ENCODE data around the gene VSIG8.

Gene VSIG8

GRCh38 chr1:159831412-159832141, 30.9 kb downstream of the VSIG8 start:
- 0 out of 2 replicates have a peak, but pooled peaks cover 3% of the 10 kb centered on the region for H3K4me1 ChIP-seq
- no peak overlapping the region for H3K9ac ChIP-seq
- H3K4me3 ChIP-seq = no peak overlapping the region
- H3K4me2 ChIP-seq = no peak overlapping the region
- TF ChIP-seq Cebpa-rat (IDR thresholded peaks at IDR 0.05) = no peak
- H3K36me3 ChIP-seq = no peaks in the 10 kb centered on the region
- no peaks in the 10 kb centered on the region for H3K27me3 ChIP-seq
- H3K9me3 ChIP-seq = no peaks in the 10 kb centered on the region
- H3K27ac ChIP-seq = no peak overlapping the region
- no peaks in the 10 kb centered on the region for H4K20me1 ChIP-seq

DNA sequence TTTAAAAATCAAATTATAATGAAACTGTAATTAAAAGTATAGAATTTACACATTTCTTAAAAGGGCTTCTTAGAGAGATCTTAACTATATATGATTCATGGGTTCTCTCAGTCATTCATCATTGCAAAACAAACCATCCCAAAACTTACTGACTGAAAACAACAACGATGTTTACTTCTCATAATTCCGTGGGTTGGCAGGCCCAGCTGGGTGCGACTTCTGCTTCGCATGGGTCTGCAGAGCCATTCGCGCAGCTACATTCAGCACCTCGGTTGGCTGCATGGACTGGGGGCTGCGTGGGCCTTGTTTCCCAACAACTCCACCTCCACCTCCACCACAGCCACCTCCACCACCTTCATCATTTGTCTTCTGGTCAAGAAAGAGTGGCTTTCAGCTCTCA, 31.7 kb downstream of the VSIG8 start:
- H3K36me3 ChIP-seq = no peaks in the 10 kb centered on the region
- H3K9me3 ChIP-seq = no peaks in the 10 kb centered on the region
- H3K9ac ChIP-seq = no peak overlapping the region
- no peak overlapping the region for H3K4me2 ChIP-seq
- no peaks in the 10 kb centered on the region for H4K20me1 ChIP-seq
- peaks cover 10% of the 10 kb centered on the region for H3K4me1 ChIP-seq
- H3K27me3 ChIP-seq = no peaks in the 10 kb centered on the region
- no peak for TF ChIP-seq Cebpa-rat (IDR thresholded peaks at IDR 0.05)
- H3K4me3 ChIP-seq = no peak overlapping the region
- no peak overlapping the region for H3K27ac ChIP-seq

DNA sequence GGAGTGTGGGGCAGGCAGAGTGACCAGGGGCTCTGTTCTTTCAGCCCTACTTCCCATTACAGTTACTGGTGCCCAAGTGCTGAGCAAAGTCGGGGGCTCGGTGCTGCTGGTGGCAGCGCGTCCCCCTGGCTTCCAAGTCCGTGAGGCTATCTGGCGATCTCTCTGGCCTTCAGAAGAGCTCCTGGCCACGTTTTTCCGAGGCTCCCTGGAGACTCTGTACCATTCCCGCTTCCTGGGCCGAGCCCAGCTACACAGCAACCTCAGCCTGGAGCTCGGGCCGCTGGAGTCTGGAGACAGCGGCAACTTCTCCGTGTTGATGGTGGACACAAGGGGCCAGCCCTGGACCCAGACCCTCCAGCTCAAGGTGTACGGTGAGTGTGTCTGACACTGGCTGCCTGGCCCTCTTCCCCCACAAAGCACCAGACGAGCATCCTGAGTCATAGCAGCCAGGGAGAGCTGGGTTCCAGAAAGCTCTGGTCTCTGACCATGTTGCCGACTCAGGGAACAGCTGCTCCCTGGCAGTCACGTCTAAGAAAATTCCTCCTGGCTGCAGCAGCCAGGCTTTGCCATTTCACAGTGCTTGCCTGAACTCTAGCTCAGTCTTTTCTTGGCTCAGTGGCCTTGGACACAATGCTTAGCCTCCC, 32.5 kb downstream of the VSIG8 start:
- H3K9me3 ChIP-seq = no peaks in the 10 kb centered on the region
- no peak for TF ChIP-seq Cebpa-rat (IDR thresholded peaks at IDR 0.05)
- no peaks in the 10 kb centered on the region for H4K20me1 ChIP-seq
- no peaks in the 10 kb centered on the region for H3K27me3 ChIP-seq
- no peak overlapping the region for H3K27ac ChIP-seq
- H3K4me3 ChIP-seq = no peak overlapping the region
- H3K9ac ChIP-seq = no peak overlapping the region
- H3K4me2 ChIP-seq = no peak overlapping the region
- H3K4me1 ChIP-seq = peaks cover 12% of the 10 kb centered on the region
- H3K36me3 ChIP-seq = no peaks in the 10 kb centered on the region

GRCh38 chr1:159829273-159829634, 33.2 kb downstream of the VSIG8 start:
- Histone ChIP-seq H3K4me3 (no peak overlapping the region), H3K4me1 (peaks cover 12% of the 10 kb centered on the region), H3K9ac (no peak overlapping the region), H3K4me2 (no peak overlapping the region), H4K20me1 (no peaks in the 10 kb centered on the region), H3K27ac (no peak overlapping the region), H3K9me3 (no peaks in the 10 kb centered on the region), H3K36me3 (no peaks in the 10 kb centered on the region), H3K27me3 (no peaks in the 10 kb centered on the region)
- TF ChIP-seq Cebpa-rat (IDR thresholded peaks at IDR 0.05) = no peak

DNA sequence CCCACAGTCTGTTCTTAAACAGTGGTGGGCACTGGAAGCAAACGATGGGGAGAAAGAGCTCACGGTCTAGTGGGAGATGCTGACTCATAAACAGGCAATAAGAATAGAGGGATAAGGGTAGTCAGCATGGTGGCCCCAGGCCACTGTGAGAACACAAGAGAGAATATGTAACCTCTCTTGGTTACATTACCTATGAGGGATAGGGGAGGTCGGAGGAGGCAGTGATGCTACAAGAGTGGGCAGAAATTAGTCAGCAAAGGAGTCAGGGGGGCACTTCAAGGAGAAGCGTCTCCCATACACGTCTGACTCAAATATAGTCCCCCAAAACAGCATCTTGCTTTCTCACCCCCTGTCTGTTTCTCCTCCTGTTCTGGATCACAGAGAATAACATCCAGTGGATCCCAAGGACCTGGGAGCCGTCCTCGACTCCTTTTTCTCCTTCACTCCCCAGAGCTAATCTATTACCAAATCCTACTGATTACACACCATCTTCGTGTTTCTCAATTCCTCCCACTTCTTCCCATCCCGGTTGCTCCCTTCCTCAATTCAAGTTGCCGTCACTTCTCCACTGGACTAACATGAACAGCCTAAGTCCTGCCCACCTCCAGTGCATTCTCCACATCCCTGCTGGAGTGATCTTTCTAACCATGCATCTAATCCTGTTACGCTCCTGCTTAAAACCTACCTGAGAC, 33.7 kb downstream of the VSIG8 start:
- H3K9ac ChIP-seq = no peak overlapping the region
- H3K4me2 ChIP-seq = no peak overlapping the region
- H3K27me3 ChIP-seq = no peaks in the 10 kb centered on the region
- no peaks in the 10 kb centered on the region for H3K9me3 ChIP-seq
- no peak overlapping the region for H3K27ac ChIP-seq
- no peaks in the 10 kb centered on the region for H4K20me1 ChIP-seq
- no peak overlapping the region for H3K4me3 ChIP-seq
- TF ChIP-seq Cebpa-rat (IDR thresholded peaks at IDR 0.05) = no peak
- H3K4me1 ChIP-seq = peaks cover 12% of the 10 kb centered on the region
- H3K36me3 ChIP-seq = no peaks in the 10 kb centered on the region

- TF ChIP-seq Cebpa-rat (IDR thresholded peaks at IDR 0.05) = no peak
- Histone ChIP-seq H3K36me3 (no peaks in the 10 kb centered on the region), H3K4me1 (peaks cover 12% of the 10 kb centered on the region), H3K27ac (no peak overlapping the region), H3K9ac (no peak overlapping the region), H3K4me3 (no peak overlapping the region), H4K20me1 (no peaks in the 10 kb centered on the region), H3K9me3 (no peaks in the 10 kb centered on the region), H3K4me2 (no peak overlapping the region), H3K27me3 (no peaks in the 10 kb centered on the region)
Observed at GRCh38 chr1:159828176-159828575, 34.3 kb downstream of the VSIG8 start.

DNA sequence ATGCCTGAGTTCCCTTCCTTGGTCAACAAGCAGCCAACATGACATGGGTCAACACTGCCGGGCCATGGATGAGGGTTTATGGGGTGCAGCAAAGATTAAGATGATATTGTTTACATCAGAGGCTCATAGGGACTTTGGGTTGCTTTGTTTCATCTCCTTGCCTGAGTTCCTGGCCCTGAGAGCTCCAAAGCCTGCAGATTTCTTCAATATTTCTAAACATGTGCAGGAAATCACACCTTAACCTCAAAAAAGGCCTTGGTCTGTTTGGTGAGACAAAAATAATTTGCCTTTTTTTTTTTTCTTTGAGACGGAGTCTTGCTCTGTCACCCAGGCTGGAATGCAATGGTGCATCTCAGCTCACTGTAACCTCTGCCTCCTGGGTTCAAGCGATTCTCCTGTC, 34.9 kb downstream of the VSIG8 start:
- Histone ChIP-seq H3K27me3 (no peaks in the 10 kb centered on the region), H3K4me2 (no peak overlapping the region), H4K20me1 (no peaks in the 10 kb centered on the region), H3K36me3 (no peaks in the 10 kb centered on the region), H3K4me1 (peaks cover 12% of the 10 kb centered on the region), H3K9ac (no peak overlapping the region), H3K4me3 (no peak overlapping the region), H3K27ac (no peak overlapping the region), H3K9me3 (no peaks in the 10 kb centered on the region)
- no peak for TF ChIP-seq Cebpa-rat (IDR thresholded peaks at IDR 0.05)

DNA sequence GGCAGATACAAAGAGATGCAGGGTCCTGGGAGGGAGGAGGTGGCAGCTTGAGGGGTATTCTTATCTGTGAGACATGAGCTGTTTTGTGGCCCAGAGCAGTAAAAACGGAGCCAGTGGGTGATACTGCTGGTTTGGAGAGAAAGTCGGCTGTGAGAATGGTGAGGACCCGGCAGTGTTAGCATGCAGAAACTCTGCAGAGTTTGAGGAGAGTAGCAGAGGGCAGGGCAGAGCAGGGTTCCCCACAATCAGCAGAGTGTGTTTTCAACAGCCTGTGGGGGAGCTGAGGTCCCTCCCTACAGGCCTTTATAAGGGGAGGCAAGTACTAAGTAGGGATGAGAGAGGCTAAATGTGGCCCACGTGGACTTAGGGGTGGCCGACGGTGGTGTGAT, 35.4 kb downstream of the VSIG8 start:
- H3K27me3 ChIP-seq = no peaks in the 10 kb centered on the region
- H3K9ac ChIP-seq = no peak overlapping the region
- no peaks in the 10 kb centered on the region for H3K36me3 ChIP-seq
- H3K4me2 ChIP-seq = no peak overlapping the region
- H4K20me1 ChIP-seq = no peaks in the 10 kb centered on the region
- TF ChIP-seq Cebpa-rat (IDR thresholded peaks at IDR 0.05) = no peak
- H3K27ac ChIP-seq = no peak overlapping the region
- H3K4me1 ChIP-seq = peaks cover 12% of the 10 kb centered on the region
- no peak overlapping the region for H3K4me3 ChIP-seq
- H3K9me3 ChIP-seq = no peaks in the 10 kb centered on the region

DNA sequence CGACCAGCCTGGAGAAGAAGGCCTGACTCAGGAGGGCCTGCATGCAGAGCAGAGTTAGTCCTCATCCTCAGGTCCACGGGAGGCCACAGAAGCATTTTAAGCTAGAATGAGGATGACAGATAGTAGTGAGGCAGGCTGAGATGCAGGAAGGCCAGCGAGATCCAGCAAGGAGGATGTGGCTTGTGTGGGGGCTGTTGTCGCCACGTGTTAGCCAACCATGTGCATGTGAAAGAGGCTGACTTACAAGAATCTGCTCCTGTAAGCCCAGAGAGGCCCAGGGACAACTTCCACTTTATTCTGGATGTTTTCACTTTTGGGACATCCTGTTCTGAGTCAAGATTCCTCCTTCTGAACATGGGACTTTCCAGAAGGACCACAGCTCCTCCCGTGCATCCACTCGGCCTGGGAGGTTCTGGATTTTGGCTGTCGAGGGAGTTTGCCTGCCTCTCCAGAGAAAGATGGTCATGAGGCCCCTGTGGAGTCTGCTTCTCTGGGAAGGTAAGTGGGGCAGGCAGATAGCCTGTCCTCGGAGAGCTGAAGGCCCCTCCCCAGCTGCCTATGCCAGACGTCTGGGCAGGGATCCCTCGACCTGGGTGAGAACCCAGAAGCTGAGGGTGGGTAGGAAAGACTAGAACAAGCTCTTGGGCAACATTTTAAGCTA, 35.9 kb downstream of the VSIG8 start, which contains the start of gene SLAMF8:
Gene SLAMF8 (plus strand): TSS at position 433 of the 661 bp plus-strand sequence. CDS start 26 bp downstream, at position 459.
- Histone ChIP-seq H3K9me3 (no peaks in the 10 kb centered on the region), H3K27ac (no peak within 1 kb of the TSS), H3K4me1 (peaks cover 12% of the 10 kb centered on the region), H4K20me1 (no peaks in the 10 kb centered on the region), H3K27me3 (no peaks in the 10 kb centered on the region), H3K4me2 (no peak within 1 kb of the TSS), H3K9ac (no peak within 1 kb of the TSS), H3K36me3 (no peaks in the 10 kb centered on the region), H3K4me3 (no peak within 1 kb of the TSS)
- no peak for TF ChIP-seq Cebpa-rat (IDR thresholded peaks at IDR 0.05)

DNA sequence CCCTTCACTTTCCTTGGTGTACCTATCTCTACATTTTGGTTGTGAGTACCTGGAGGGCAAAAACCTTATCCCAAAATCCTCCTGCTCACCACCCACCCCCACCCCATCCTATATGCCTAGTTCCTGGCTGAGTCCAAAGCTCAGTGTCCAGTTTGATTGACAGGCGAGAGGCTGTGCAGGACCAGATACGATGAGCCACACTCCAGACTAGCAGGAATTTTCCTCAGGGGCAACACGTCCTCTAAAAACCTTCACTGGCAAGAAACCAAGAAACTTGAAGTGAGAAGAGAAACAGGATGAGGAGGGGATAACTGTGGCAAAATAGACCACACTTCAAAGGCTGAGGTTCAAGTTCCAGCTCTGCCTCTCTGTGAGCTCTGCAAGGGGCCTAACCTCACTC, 36.9 kb downstream of the VSIG8 start:
- Histone ChIP-seq H3K9me3 (no peaks in the 10 kb centered on the region), H3K36me3 (no peaks in the 10 kb centered on the region), H3K4me2 (no peak overlapping the region), H4K20me1 (no peaks in the 10 kb centered on the region), H3K4me1 (peaks cover 12% of the 10 kb centered on the region), H3K27ac (no peak overlapping the region), H3K9ac (no peak overlapping the region), H3K27me3 (no peaks in the 10 kb centered on the region), H3K4me3 (no peak overlapping the region)
- no peak for TF ChIP-seq Cebpa-rat (IDR thresholded peaks at IDR 0.05)
